ENCODE results near the gene PTPN22. TPM values are rescaled to one million over a fixed set of nuclear protein-coding genes. Genes with fewer than 3 reads are reported as not detected.

PTPN22 gene
- total and polyA plus RNA-seq, 9 of the 15 experiments (the other 6 are each of a cell fraction or from before 2014, with no cell fraction given): 0.45 to 4.6 (median 1.1) TPM

- POLR2A ChIA-PET: interaction anchor here (1.0 to 1.1 kb wide), 3 partner anchors 11 to 45 kb away, joined by 3 to 4 read pairs (median 3); no protein-coding TSS in a partner anchor
These were observed 77.4 kb downstream of the PTPN22 start for GRCh38 chr1:113793878-113794834.

More at GRCh38 chr1:113793878-113794834, 77.4 kb downstream of the PTPN22 start:
- H3K36me3 ChIP-seq (ENCODE audit: control insufficient read depth, insufficient read depth, low read length): peaks cover 61% of the 10 kb centered on the region
- TF ChIP-seq ZNF324 (CRISPR knock-in tag; IDR thresholded peaks at IDR 0.05): no peak
- TF ChIP-seq EGR1 (conservative IDR thresholded peaks at IDR 0.05): no peak
- TF ChIP-seq GMEB1 (CRISPR knock-in tag; IDR thresholded peaks at IDR 0.05): no peak
- no peak for TF ChIP-seq ZNF740 (CRISPR knock-in tag; IDR thresholded peaks at IDR 0.05)
- no peak for TF ChIP-seq ZNF740 (tag; IDR thresholded peaks at IDR 0.05)
- TF ChIP-seq ZBTB12 (CRISPR knock-in tag; IDR thresholded peaks at IDR 0.05): no peak
- TF ChIP-seq ZNF699 (CRISPR knock-in tag; IDR thresholded peaks at IDR 0.05; ENCODE audit: insufficient replicate concordance): no peak
- no peak for TF ChIP-seq ZNF316 (IDR thresholded peaks at IDR 0.05)
- no peak for TF ChIP-seq CCAR2 (IDR thresholded peaks at IDR 0.05; ENCODE audit: low read depth, low read length)
- no peak for TF ChIP-seq AFF4 (CRISPR knock-in tag; IDR thresholded peaks at IDR 0.05)
- TF ChIP-seq KDM1A (IDR thresholded peaks at IDR 0.05): no peak
- TF ChIP-seq ZBTB26 (CRISPR knock-in tag; IDR thresholded peaks at IDR 0.05): no peak
- no peak overlapping the region for H3K4me2 ChIP-seq (ENCODE audit: insufficient read depth, low read length)
- H3K4me1 ChIP-seq (replicated peaks in 1 of 2; ENCODE audit: control insufficient read depth in 2 of 2, insufficient read depth in 2 of 2, low read length in 2 of 2): no peaks in the 10 kb centered on the region
- FAIRE-seq: no peak
- CTCF ChIA-PET (ENCODE audit: low intra/inter-chr PET ratio): no interaction called here
- H3K79me2 ChIP-seq (ENCODE audit: control insufficient read depth, insufficient read depth, low read length): peaks cover 88% of the 10 kb centered on the region
- no peak overlapping the region for H3K27ac ChIP-seq (ENCODE audit: extremely low read depth, low read depth, low read length)
- H3K9me1 ChIP-seq (ENCODE audit: control insufficient read depth, insufficient read depth, low read length): no peaks in the 10 kb centered on the region
- no peak for DNase-seq (ENCODE audit: extremely low read depth in 1 of 4, low spot score in 3 of 4)
- no peaks in the 10 kb centered on the region; the same call in 1 of the 2 replicates for H4K20me1 ChIP-seq (replicated peaks; ENCODE audit: control insufficient read depth, insufficient read depth, low read length)
- H2AFZ ChIP-seq (ENCODE audit: low read depth, low read length): no peak overlapping the region
- intact Hi-C loops (cut with micrococcal nuclease) (no loop called here), in situ Hi-C loops (cut with MboI) (no loop called here)
- no peaks in the 10 kb centered on the region for H3K27me3 ChIP-seq (ENCODE audit: control insufficient read depth in 2 of 2, insufficient read depth in 2 of 2, low read length in 2 of 2)
- H3K9me3 ChIP-seq (replicated peaks; ENCODE audit: control insufficient read depth, insufficient read depth, low read depth, low read length): no peaks in the 10 kb centered on the region
- no TSS peak for BruUV-seq (replicated peaks)
- WGBS (ENCODE audit: insufficient coverage, low coverage, missing lambda C conversion rate): 92% methylated on average over 9 of the region's 9 CpGs
- H3K4me3 ChIP-seq: no peak overlapping the region
- no peak overlapping the region for H3K9ac ChIP-seq (ENCODE audit: insufficient read depth in 1 of 2, low read depth in 2 of 2, low read length in 2 of 2)
- ATAC-seq: no peak

Measured in K562 (cell line).